GM19023 (cell line): ENCODE results near the gene HAGHL.
"Not testable (repeated sequence)": the region's sequence is repeated elsewhere in the genome, so short reads cannot be mapped to it uniquely, and the experiment has no call there.

Experiments used
- ATAC-seq: cut with Tn5 transposase; IDR thresholded peaks from one replicate; pipeline ENCODE4 v1.9.1; 2021; ENCODE audit warnings: mild to moderate bottlenecking, moderate library complexity; ENCODE audit not compliant: unreplicated experiment

HAGHL gene

DNA sequence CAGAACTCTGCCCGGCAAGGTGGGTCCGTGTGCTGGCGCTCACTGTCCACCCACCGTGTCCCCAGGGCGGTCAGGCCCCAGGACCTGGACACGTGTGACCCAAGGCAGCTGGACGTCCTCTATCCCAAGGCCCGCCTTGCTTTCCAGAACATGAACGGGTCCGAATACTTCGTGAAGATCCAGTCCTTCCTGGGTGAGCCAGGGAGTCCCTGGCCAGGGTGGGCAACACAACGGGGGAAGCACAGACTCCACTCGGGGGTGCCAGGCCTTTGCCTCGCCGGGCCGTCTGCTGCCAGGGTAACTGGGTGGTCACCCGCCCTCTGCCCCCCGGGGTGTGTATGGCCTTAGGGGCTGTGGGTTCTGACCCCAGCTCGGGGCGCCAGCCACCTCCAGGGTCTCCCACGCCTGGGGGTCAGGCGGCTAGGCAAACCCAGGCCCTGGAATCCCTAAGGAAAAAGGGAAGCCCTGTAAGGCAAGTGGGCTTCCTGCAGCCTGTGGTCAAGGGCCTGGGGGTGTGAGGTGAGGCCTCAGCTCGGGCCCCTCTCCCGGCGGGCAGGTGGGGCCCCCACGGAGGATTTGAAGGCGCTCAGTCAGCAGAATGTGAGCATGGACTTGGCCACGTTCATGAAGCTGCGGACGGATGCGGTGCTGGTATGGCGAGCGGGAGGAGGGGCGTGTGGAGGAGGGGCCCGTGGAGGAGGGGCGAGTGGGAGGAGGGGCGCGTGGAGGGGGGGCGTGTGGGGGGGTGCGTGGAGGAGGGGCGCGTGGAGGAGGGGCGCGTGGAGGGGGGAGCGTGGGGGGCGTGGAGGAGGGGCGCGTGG lies 40.1 kb downstream of the HAGHL start:
- no peak for ATAC-seq

- ATAC-seq: no peak
These were observed 40.9 kb downstream of the HAGHL start for GRCh38 chr16:767743-768235.

DNA sequence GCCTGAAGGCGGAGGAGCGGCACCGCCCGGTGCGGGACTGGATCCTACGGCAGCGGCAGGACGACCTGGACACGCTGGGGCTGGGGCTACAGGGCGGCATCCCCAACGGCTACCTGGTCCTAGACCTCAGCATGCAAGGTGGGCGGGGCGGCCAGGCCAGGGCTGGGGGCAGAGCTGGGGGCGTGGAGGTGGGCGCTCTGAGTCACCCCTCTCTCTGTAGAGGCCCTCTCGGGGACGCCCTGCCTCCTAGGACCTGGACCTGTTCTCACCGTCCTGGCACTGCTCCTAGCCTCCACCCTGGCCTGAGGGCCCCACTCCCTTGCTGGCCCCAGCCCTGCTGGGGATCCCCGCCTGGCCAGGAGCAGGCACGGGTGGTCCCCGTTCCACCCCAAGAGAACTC lies 41.5 kb downstream of the HAGHL start:
- ATAC-seq: no peak

GRCh38 chr16:769184-769784 lies 42.4 kb downstream of the HAGHL start:
- no peak for ATAC-seq

DNA sequence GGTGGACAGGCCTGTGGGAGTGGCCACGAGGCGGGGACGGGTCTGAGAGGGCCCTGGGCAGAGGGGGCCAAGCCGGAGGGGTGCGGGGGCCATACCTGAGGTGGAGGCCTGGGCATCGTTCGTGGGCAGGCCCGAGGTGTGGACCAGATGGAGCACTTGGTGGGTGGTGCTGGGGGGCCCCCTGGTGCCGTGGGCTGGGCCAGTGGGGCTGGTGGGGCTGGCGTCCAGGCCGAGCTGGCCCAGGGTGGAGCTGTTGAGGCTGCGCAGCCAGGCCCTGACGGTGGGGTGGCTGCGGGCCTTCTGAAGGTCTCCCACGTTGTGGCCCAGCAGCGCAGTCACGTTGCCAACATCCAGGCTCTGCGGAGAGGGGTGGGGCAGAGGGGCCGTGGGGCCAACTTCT lies 43.0 kb downstream of the HAGHL start:
- ATAC-seq: no peak

DNA sequence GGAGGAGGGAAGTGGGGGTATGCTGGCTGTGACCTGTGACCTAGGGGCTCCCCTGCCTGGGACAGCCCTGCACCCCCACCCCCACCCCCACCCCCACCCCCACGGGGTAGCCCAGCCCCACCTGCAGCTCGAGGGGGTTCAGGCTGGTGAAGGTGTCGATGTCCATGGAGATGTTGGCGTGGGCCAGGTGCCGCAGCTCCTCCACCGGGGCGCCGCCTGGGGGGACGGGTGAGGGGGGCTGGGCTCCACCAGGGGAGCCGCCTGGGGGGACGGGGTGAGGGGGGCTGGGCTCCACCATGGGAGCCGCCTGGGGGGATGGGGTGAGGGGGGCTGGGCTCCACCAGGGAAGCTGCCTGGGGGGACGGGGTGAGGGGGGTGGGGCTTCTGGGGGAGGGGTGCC lies 43.5 kb downstream of the HAGHL start:
- ATAC-seq: no peak

- no peak for ATAC-seq
These were observed 46.1 kb downstream of the HAGHL start for GRCh38 chr16:772959-773358.

DNA sequence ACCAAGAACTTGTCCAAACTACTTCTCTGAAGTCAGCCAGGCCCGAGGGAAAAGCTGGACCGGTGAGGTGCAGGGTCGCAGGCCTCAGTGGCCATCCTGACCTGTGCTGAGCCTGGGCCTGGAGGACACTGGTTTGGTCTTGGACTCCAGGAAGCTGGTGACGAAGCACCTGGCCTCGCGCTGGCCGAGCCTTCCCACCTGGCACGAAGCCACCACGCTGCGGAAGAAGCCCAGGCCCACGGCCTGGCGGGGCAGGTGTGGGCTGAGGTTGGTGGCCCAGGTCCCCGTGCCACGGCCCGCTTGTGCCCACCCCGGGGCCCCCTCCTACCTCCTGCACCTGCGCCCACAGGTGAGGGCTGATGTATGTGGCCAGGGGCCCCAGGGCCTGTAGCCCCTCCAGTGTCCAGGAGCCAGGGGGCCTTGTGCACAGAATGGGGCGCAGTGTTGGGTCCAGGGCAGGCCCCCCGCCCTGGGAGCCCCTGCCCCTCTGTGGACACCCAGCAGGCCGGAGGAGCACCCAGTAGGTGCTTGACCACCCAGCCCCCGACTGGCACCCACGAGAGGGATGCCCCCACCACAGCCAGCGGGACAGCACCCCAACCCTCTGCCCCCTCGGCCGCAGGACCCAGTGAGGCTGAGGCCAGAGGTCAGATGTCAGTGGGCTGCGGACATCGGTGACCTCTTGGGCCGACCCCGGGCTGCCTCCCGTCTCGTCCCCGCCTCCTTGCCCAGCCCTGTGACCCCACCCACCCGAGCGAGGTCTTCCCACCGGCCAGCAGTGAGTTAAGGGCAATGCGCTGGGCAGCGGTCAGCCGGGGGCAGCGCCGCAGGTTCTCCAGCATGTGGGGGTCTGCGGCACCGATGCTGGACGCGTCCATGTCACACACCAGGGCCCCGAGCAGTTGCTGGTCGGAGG lies 47.4 kb downstream of the HAGHL start:
- ATAC-seq: no peak

DNA sequence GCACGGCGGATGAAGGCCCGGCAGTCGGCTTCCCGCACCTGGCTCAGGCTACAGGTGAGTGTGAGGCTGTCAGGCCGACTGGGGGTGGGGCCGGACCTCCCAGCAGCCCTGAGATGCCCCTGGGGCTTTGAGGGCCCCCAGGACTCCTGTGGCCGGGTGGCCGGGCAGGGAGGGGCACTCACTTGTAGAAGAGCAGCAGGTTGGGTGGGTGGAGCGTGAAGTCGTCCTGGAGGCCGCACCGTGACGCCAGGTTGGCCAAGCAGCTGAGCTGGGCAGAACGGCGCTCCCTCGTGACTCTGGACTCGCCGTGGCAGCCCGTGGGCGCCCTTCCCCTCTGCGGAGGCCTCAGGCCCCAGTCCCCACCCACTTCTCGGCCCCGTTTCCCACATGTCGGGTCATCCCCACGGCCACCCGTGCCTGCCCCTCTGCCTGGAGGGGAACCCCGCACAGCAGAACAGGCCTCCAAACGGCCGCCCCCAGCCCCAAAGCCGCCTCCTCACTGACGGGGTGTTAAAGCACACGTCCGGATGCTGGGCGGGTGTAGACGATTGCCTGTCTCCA lies 48.4 kb downstream of the HAGHL start:
- no peak for ATAC-seq

GRCh38 chr16:776298-776697 lies 49.4 kb downstream of the HAGHL start:
- not testable (repeated sequence) for ATAC-seq

- ATAC-seq: no peak
These were observed 49.9 kb downstream of the HAGHL start for GRCh38 chr16:776824-777223.

- no peak for ATAC-seq
These were observed 50.9 kb downstream of the HAGHL start for GRCh38 chr16:777826-778225.

GRCh38 chr16:778447-778846 lies 51.5 kb downstream of the HAGHL start:
- no peak for ATAC-seq

DNA sequence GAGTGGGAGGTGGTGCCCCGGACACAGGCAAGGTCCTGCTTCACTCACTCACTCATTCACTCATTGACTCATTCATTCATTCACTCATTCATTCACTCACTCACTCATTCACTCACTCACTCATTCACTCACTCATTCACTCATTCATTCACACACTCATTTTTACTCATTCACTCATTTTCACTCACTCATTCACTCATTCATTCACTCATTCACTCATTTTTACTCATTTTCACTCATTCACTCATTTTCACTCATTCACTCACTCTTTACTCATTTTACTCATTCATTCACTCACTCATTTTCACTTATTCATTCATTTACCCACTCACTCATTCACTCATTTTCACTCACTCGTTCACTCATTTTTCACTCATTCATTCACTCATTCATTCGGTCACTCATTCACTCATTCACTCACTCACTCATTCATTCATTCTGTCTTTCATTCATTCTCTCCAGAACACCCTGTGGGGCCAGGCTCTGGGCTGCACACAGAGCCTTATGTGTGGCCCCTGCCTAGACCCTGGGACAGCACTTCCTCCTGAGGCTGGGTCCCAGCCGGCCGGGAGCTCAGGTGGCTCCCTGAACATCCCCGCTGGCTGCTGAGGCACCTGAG lies 52.1 kb downstream of the HAGHL start:
- ATAC-seq: no peak
